HG02970 (cell line): Measurements from ENCODE around the gene PDIK1L.
"Not testable (repeated sequence)": the region's sequence is repeated elsewhere in the genome, so short reads cannot be mapped to it uniquely, and the experiment has no call there.

Experiments used
- ATAC-seq: cut with Tn5 transposase; IDR thresholded peaks from one replicate; pipeline ENCODE4 v1.9.1; 2021; ENCODE audit warnings: mild to moderate bottlenecking, moderate library complexity, moderate number of reproducible peaks; ENCODE audit not compliant: unreplicated experiment, low FRiP score

PDIK1L gene

DNA sequence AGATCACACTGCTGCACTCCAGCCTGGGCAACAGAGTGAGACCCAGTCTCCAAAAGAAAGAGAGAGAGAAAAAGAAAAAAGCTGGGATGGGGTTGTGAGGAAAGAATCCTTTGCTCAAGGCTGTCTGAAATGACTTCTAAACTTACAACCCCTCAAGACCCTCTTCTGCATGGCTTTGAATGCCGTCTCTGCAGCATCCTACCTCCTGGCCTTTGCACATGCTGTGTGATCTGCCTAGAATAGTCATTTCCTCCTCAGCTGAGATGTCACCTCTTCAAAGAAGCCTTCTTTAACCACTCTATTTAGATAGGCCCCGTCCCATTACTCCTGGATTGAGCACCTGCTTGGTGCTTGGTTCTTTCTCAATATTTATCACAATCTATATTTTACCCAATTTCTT lies 26.8 kb upstream of the PDIK1L start:
- no peak for ATAC-seq

DNA sequence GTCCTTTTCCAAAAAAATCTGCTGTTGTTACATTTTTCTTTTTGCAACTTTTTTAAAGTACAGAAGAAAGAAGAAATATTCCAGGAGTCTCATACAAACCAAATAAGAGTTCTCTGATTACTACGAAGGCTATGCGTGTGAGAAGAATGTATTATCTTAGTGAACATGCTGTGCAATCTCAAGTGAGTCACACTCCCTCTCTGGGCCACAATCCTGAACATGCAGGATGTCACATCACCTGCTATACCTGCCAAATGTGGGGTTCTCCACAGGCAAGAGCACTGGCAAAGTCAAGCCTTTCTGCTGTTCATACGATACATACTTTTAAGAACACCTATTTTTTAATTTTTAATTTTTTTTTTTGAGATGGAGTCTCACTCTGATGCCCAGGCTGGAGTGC lies 22.5 kb upstream of the PDIK1L start:
- ATAC-seq, result no peak

DNA sequence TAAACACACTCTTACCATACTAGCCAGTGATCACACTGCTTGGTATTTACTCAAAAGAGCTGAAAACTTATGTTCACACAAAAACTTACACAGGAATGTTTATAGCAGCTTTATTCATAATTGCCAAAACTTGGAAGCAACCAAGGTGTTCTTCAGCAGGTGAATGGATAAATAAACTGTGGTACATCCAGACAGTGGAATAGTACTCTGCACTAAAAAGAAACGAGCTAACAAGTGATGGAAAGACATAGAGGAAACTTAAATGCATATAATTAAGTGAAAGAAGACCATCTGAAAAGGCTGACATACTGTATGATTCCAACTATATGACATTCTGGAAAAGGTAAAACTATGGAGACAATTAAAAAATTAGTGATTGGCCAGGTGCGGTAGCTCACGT lies 20.7 kb upstream of the PDIK1L start:
- ATAC-seq, result no peak

DNA sequence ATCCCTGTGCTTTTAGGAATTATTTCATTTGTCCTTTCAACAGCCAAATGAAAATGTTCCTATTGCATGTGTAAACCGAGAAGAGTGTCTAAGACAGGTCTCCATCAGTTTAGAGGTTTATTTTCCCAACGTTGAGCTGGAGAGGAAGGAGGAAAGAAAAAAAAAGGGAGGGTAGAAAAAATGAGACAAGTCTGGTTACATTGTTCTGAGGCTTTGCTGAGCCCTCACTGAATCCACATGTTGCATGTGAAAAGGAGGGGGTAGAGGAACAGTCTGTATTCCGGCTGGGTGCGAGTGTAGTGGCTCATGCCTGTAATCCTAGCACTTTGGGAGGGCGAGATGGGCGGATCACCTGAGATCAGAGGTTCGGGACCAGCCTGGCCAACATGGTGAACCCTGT lies 19.2 kb upstream of the PDIK1L start:
- no peak for ATAC-seq

DNA sequence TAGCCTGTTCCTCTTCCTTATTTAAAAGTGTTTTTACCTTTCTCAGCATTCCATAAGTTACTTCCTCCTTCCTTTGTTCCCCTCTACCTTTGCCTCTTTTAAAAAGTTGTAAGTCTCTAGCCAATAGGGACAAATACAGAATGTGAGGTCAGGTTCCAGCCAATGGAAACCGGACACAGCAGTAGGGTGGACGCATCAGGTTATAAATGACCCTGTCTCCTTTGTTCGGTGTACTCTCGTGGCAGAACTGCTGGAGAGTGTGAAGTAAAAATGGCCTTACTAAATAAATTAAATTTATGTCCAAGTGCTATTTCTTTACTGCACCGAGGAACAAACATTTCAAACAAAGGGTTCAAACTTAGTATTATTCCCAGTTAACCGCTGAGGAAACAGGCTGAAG lies 18.1 kb upstream of the PDIK1L start:
- not testable (repeated sequence) for ATAC-seq

DNA sequence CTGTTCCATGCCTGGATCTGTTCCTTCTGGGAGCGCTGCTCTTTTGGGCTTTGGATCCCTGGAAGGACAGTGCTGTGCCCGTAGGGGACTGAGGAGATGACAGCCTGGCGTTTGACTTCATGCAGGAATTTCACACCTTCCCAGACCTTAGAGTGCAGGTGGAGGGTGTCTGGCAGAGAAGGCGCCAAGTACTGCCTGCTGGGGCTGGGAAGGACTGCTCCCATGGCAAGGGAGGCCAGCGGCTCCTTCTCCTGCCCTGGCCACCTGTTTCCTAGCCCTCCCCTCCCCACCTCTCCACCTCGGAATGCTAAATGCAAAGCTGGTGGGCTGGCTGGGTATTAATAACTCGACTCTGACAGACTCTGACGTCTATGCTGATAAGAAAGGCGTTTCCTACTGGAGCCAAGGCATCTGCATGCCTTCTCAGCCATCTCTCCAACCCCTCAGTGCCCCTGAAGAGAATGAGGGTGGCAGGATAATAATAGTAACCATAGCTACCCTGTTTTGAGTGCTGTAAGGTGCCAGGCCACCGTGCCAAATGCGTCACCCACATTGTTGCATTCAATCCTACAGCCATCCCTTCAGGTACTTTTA lies 17.5 kb upstream of the PDIK1L start:
- no peak for ATAC-seq

DNA sequence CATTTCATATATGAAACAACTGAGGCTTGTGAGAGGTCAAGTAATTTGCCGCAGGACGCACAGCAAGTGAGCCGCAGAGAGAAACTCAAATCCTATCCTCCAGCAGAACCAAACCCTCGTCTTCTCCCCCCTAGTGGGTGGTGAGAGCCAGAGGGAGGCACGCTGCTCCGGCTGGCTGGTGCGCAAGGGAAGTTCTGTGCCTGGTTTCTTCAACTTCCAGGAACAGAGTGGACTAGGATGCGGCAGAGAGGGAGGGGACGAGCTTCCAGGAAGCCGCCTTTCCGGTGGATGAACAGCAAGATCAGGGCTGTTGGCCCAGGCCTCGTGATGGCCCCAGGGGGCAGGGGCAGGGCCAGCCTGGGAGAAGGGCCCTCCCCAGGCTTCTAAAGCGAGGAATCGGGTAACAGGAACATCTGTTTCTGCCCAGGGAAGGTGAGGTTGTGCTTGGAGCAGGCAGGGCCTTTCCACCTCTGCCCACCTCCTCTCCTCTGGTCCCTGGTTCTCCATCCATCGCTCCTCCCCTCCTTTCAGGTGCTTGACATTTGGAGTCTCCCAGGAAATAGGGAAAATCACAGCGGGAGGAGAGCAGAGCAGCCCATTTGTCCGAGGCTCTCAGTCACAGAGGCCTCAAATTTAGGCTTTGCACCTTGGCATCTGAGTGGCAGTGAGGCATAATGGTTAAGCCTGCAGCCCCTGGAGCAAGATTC lies 16.8 kb upstream of the PDIK1L start:
- ATAC-seq, result no peak

DNA sequence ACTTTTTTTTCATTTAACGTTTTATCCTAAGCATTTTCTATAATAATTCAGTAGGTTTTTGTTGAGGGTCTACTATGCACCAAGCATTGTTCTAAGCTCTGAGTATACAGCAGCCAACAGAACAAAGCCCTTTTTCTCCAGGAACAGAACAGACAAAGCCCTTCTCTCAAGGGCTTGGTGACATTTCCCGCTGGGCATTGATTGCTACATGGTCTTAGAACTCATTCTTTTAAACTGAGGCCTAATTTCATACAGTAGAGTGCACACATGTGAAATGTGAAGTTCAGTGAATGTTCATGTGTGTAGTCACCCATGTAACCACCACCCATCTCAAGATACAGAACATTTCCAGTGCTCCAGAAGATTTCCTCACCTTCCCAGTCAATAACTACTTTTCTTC lies 15.2 kb upstream of the PDIK1L start:
- no peak for ATAC-seq

DNA sequence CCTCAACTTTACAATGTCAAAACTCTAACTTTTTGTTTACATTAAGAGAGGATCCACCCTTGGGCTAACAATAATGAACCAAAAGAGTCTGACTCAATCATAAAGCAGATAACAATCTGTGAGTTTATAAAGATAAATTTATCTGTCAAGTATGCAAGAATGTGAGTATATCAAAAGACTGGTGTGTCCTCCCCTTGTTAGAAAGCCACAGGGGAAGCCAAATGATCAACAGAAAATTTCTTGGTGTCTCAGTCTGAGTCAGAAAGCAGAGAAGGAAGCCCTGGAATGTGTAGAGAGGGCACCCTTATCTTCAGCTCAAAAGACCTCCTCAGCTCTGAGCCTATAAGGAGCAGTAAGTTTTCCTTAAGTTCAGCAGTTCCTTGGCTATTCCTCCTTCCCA lies 13.9 kb upstream of the PDIK1L start:
- no peak for ATAC-seq

DNA sequence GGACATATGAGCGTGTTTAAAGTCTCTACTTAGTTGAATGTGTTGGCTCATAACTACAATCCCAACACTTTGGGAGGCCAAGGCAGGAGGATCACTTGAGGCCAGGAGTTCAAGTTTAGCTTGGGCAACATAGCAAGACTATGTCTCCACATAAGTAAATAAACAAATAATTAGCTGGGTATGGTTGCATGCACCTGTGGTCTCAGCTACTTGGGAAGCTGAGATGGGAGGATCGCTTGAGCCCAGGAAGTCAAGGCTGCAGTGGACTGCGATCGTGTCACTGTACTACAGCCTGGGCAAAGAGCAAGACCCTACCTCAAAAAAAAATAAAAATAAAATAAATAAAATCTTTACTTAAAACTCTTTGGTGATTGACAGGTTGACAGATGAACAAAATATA lies 13.0 kb upstream of the PDIK1L start:
- no peak for ATAC-seq

DNA sequence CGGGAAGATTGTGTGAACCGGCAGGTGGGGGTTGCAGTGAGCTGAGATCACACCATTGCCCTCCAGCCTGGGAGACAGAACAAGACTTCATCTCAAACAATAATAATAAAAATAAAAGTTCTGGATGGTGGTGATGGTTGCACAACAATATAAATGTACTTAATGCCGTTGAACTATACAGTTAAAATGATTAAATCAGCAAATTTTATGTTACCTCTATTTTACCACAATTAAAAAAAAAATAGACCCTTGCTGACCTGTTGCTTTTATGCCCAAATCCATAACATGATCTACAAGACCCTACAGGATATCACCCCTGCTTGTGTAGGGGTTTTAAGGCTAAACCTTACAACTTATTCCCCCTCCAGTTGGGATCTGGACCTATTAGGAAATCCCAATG lies 11.8 kb upstream of the PDIK1L start:
- ATAC-seq, result no peak

DNA sequence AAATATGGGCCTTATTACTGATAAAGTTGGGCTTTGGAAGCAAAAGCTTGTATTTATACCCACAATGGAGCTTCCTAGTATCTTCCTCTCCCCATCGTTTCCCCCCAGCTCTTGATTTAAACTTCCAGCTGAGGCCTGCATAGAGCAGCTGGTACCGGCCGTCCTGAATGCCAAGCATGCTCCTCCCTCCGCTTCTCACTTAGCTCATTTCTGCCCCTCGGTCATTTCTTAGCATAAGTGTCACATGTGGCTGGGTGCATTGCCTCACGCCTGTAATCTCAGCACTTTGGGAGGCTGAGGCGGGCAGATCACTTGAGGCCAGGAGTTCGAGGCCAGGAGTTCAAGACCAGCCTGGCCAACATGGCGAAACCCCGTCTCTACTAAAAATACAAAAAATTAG lies 11.4 kb upstream of the PDIK1L start:
- ATAC-seq, result not testable (repeated sequence)

DNA sequence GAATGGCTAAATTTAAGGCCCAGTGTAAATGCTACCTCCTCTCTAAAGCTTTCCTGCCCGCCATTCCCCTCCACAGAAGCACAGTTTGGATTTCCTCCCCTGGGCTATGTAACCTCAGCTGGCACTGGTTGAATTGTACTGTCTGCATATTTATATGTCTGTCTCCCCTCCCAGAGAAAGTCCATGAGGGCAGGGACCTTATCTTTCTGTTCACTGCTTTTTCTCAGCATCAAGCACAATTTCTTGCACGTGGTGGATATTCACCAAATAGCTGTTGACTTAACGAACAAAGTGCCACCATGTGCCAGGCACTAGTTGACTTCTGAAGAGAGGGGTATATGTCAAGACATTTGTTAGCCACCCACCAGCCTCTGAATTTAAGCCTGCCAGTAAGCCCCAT lies 9.5 kb upstream of the PDIK1L start:
- no peak for ATAC-seq

DNA sequence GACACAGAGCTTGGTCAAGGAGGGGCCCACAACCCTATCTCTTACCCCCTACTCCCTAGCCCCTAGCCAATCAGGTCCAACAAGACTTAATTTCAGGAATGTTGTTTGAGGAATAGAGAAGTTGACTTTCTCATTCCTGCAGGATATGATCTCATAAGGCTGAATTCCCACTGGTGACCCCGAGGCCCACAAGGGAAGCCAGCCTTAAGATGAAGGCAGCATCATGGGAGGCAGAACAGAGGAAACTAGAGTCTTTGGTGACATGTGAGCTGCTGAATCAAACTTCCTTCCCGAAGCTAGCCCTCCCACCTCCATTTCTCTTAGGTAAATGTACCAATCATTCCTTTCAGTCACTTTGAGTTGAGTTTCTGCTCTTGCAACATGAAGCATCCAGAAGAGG lies 9.1 kb upstream of the PDIK1L start:
- no peak for ATAC-seq

DNA sequence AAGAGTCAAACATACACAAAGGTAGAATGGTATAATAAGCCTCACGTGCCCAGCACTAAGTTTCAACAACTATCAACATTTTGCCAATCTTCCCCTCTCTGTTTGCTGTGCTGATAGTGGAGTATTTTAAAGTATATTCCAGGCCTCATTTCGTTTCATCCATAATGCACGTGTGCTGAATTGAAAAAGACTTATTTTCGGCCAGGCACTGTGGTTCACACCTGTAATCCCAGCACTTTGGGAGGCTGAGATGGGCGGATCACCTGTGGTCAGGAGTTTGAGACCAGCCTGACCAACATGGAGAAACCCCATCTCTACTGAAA lies 6.4 kb upstream of the PDIK1L start:
- ATAC-seq, result not testable (repeated sequence)

DNA sequence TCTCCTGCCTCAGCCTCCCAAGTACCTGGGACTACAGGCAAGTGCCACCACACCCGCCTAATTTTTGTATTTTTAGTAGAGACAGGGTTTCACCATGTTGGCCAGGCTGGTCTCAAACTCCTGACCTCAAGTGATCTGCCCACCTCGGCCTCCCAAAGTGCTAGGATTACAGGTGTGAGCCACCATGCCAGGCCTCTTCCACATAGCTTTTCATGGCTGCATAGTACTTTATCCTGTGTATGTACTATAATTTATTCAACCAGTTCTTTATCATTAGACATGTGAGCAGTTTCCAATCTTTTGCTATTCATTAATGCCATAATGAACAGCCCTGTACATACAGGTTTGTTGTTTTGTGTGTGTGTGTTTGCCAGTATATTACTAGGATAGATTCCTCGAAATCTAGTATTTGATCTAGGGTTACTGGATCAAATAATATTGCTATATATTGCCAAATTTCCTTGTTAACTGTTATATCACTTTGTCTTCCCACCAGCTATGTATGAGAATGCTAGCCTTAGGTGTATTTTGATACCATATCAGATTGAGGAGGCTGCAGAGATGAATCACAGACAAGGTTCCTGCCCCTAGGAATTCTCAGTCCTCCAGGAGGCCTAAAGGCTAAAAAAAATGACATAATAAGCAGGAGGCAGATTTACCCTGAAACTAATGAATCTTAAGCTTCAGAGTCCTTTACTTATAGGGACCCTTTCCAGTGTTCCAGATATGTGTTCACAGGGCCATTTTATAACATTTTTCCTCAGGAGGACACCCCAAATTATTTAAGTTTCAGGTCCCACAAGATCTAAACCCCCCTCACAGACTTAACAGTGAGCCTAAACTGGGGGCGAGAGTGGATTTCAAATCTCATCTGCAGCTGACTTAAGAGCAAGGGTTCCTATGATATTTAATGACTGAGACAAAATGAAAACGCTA lies 2.1 kb upstream of the PDIK1L start:
- no peak for ATAC-seq

DNA sequence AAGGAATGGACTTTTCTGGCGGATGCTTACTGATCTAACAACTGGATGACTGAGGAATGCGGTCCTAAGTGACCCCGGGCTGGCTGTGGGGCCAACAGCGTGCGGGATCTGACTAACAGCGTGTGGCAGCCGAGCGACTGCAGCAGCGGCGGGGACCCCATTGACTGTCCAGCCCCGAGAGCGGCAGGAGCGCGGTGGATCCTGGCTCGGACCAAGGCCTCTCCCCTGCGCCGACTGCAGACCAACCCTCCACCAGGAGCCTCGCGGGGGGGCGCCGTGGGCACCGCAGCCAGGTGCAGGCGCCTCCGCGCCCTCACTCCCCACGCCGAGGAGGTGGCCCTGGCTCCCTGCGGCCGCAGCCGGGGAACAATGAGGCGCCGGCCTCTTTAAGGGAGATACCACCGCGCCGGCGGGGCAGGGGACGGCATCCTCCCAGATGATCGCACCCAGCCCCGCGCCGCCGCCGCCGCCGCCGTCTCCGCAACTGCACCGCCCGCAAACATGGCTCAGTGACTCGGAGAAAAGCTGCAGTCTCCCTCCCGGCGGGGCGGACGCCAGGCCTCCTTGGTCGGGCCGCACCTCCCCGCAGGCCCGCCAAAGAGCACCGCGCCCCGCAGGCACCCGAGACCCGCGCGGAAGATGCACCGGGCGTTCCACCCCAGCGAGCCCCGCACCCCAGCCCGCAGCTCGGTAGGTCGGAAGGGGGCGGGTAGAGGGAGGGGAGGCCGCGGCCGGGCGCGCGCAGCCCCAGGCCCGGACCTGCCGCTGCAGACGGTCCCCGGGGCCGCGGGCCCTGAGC lies 694 bp upstream of the PDIK1L start:
- peak; percentile 37 for ATAC-seq

DNA sequence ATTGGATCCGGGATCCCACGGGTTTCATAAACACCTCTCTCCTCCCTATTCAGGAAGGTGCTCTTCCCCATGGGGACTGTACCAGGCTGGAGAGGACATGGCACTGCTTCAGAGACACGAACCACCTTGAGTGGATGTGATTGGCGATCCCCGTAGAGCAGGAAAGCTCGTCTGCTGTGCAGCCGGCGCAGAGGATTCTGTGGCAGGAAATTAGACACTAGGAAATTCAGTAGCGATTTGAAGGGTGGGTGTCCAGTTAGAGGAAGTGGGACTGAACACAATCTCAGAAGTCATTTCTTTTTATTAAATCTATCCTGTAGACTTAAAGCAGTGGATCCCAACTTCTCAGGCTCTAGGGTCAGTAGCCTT lies 767 bp downstream of the PDIK1L start:
- no peak for ATAC-seq

DNA sequence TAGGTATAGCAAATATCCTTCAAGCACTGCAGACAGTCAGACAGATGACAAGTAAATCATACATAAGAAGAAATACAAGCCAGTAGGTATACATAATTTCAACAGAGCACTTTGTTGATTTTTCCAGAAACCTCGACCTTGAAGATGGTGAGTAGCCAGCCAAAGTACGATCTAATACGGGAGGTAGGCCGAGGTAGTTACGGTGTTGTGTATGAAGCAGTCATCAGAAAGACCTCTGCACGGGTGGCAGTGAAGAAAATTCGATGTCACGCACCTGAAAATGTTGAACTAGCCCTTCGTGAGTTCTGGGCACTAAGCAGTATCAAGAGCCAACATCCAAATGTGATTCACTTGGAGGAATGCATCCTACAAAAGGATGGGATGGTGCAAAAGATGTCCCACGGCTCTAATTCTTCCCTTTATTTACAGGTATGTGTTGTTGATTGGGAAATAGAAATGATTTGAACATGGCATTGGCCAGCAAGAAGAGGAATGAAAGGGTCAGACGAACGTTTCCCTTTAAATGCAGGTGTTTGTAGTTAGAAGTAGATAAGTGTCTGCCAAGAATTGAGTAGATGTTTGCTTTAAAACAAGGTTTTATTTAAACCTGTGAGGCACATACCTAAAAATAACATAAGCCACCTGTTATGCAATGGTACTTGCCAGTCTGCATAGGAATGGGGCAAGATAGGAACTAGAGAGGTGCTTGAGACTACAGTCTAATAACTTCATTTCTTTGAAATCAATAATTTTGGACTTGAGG lies 2.7 kb downstream of the PDIK1L start:
- no peak for ATAC-seq

DNA sequence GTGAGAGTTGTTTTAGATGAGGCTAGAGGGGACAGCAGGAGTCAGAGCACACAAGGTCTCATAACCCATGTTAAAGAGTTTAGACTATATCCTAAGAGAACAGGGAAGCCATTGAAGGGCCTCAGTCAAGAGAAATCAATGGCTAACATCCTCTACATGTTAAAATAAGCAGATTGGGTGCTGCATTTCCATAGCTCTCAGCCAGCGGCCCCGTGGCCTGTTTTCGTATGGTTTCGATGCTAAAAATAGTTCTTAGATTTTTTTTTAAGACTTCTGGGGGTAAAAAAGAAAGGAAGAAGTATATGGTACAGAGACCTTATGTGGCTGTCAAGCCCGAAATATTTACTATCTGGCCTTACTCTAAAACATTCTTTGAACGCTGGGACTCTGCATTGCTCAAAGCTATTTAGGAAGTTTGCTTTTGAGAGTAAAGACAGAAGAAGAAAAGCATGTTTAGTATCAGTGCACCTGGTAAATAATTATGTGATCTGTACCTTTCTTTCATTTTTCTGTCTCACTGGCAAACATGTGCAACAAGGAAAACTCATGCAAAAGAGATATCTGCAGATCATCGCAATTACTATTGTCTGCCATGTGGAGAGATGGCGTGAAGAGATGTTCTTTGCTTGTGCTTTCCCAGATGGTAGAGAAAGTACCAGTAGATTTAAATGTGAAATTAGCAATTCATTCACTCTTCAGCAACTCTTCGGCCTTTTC lies 8.4 kb downstream of the PDIK1L start:
- ATAC-seq, result no peak
